Iris pigment epithelial cell (primary cell): Measurements from ENCODE around the gene PLCL2.
"Not testable (repeated sequence)": the region's sequence is repeated elsewhere in the genome, so short reads cannot be mapped to it uniquely, and the experiment has no call there.

Source experiments
- DNase-seq: peaks from one replicate; pipeline ENCODE4 v3.0.0-alpha.2; 2011; ENCODE audit warnings: low read depth

Gene PLCL2

DNA sequence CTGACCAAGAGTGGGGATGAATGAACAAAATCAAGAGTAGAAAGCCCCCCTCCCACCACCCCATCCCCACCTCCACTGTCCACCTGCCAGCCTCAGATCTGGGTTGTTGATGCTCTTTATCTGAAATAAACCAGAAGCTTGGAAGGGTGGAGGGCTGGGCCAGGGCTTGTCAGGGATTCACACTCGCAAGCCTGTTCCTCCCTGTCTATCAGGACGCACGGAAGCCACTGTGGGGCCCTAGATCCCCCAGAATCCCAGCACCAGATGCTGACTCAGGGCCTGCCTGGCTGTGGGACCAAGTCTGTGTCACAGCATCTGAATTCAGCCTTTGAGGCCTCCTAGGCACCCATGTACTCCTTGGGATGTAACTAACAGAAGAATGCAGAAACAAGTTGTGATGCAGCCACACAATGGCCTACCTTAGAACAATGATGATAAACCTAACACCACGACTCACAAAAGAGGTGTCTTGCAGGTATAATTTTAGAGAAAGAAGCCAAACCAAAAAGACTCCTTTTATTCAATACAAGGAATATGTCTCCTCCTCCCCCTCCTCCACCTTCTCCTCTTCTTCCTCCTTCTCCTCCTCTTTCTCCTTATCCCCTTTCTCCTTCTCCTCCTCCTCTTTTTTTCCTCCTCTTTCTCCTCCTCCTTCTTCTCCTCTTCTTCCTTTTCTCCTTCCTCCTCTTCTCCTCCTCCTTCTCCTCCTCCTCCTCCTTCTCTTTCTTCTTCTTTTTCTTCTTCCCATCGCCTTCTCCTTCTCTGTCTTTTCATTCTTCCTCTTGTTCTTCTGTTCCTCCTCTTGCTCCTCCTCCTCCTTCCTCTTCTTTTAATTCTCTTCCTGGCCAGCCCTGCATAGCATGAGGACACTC, 234.7 kb downstream of the PLCL2 start:
- no peak for DNase-seq

DNA sequence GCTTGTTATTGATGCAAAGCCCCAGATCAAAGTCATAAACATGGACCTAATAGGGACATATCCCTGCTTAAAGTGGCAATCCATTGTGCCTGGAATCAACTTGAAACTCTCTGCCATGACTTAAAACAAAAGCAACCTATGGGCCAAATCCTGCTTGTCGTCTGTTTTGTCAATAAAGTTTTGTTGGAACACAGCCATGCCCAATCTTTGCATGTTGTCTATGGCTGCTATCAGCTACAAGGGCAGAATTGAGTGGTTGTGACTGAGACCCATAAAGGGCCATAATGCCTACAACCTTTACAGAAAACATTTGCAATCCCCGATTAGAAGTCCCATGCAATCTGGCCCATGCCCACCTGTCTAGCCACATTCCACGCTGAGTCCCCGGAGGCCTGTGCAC, 235.4 kb downstream of the PLCL2 start:
- no peak for DNase-seq

DNA sequence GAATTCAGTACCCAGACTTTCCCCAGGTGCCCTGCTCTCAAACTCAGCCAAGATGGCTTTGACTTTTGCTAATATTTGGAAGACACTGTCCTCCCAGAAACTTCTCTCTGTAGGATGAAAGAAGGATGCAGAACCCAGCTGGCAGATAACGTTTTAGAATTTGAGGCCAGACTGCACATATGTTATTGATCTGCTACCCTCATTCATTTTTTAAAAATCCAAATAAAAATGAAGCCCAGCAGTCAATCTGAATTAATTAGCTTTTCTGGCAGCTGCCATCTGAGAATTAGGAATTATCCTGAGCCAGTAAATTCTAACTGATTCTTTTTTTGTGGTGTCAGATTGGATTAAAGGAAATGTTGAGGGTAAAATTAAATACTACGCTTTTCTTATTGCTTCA, 236.6 kb downstream of the PLCL2 start:
- no peak for DNase-seq

DNA sequence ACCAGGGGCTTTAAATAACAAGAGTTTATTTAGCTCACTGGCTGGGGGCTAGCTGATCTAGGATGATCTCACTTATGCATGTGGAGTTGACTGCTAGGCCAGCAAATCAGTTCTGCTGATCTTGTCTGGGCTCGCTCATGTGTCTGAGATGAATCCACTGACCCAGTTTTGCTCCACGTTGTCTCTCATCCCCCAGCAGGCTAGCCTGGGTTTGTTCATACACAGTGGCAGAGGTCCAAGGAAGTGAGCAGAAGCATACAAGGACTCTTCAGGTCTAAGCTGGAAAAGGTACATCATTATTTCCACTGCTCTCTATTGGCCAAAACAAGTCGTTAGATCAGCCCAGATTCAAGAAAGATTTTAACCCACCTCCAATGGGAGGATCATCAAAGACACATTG, 238.0 kb downstream of the PLCL2 start:
- DNase-seq: no peak

DNA sequence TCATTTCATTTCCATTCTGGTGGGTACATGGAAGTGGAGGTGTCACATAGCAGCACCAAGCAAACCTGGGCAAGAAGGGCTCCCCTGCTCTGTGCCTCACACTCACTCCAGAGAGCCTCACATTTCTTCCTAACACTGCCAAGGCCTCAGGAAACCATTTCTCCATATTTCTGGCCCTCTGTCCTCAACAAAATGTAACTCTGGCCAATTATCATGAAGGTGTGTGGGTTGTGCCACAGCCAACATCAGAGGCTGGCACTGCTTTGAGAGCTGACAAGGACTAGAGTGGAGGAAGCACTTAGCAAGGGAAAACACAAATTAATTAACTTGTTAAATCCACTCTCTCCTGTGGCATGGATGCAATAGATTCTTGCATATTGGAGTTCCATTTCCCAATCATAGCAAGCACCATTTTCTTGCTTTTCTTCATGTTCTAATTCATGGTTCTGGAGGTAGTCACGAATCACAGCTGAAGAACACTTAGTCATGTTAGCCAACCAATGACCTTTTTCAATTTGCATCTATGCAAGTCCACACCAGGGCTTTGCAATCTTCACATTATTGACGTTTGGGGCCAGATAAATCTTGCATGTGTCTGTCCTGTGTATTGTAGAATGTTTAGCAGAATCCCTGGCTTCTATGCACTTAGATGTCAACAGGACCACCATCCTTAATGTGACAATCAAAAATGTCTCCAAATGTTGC, 241.1 kb downstream of the PLCL2 start:
- no peak for DNase-seq

DNA sequence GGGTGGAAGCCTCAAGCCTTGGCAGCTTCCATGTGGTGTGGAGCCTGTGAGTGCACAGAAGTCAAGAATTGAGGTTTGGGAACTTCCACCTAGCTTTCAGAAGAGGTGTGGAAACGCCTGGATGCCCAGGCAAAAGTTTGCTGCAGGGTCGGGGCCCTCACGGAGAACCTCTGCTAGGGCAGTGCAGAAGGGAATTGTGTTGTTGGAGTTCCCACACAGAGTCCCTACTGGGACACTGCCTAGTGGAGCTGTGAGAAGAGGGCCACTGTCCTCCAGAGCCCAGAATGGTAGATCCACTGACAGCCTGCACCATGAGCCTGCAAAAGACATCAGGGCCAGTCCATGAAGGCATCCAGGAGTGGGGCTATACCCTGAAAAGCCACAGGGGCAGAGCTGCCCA, 243.9 kb downstream of the PLCL2 start:
- not testable (repeated sequence) for DNase-seq

DNA sequence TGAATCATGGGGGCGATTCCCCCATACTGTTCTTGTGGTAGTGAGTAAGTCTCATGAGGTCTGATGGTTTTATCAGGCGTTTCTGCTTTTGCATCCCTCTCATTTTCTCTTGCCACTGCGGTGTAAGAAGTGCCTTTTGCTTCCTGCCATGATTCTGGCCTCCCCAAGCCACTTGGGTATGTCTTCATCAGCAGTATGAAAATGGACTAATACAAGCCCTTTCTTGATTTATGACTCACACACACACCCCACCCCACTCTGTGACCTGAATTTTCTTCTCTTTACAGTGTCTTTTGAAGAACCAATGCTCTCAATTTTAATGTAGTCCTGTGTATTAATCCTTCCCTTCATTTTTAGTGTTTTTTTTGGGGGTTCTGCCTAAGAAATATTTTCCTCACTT, 244.8 kb downstream of the PLCL2 start:
- no peak for DNase-seq

DNA sequence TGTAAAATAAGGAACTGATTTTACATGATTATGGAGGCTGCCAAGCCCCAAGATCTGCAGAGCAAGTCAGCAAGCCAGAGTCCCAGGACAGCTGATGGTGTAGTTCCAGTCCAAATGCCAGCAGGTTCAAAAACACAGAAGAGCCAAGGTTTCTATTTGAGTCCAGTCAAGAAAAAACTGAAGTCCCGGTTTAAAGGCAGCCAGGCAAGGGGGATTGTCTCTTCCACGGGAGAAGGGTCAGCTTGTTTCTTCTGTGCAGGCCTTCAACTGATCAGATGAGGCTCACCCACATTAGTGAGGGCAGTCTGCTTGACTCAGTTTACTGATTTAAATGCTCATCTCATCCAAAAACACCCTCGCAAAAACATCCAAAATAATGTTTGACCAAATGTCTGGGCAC, 246.2 kb downstream of the PLCL2 start:
- no peak for DNase-seq

DNA sequence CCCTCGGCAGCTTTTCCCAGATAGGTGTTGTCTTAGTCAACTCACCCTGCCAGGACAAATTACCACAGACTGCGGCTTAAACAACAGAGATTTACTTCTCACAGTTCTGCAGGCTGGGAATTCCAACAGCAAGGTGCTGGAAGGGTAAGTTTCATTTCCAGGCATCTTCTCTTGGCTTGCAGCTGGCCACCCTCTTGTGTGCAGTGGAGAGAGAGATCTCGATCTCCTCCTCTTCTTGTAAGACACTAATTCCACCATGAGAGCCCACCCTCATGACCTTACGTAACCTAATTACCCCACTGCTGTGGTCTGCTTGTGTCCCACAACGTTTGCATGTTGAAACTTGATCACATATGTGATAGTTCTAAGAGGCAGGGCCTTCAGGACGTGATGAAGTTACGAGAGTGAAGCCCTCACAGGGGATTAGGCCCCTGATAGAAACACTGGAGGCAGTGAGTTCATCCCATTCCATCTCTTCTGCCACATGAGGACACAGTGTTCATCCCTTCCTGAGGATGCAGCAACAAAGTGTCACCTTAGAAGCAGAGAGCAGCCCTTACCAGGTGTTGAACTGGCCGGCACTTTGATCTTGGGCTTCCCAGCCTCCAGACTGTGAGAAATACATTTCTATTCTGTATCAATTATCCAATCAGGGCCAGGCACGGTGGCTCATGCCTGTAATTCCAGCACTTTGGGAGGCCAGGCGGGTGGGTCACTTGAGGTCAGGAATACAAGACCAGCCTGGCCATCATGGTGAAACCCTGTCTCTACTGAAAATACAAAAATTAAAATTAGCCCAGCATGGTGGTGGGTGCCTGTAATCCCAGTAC, 247.7 kb downstream of the PLCL2 start:
- no peak for DNase-seq

DNA sequence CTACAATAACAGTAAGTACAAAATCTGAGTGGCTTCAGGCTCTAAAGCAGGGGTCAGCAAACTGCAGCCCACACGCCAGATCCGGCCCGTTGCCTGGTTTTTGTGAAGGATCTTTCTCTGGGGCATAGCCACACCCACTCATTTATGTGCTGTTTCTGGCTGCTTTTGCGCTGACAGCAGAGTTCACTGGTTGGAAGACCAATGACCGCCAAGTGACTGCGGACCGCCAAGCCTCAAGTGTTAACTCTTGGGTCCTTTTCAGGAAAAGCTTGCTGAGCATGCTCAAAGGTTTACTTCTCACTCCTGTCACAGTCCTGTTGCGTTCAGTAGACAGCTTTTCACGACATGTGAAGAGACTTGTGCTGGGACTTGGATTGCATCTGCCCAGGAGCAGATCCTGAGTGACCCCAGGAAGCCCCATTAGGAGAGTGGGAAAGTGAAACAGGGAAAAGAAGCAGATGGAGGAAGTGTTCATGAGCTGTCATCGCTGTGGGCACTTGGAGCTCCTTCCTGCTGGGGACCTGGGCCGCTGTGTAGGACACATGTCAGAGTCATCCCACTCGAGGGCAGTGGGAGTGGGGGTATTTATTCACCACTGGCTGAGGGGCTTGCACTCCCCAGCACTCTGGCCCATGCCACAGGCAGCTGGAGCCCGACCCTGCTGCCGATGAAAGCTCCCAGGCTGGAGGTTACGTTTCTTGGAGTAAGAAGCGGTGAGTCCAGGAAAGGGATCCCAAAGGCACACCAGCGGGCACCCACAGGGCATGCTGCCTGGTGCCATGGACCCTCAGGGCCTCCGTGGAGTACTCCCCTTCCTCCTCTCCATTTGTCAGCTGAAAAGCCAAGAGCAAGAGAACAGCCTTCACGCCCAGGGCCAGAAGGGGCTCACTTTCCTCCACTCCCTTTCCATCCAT, 249.1 kb downstream of the PLCL2 start:
- no peak for DNase-seq

DNA sequence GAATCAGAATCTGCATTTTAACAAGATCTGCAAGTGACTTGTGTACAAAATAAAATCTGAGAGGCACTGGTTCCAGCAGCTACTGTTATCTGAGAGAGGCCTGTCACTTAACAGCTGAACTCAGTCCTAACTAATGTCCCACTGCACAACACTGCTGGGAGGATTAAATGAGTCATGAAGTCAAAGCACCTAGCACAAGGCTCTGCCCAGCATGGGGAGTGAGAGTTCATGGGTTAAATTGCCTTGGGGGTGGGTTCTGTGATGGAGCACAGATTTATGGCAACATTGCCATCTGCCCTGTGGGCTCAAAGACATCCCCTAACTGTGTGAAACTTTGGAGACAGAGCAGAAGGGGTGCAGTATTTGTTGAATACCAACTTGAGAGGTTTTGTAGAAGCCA, 250.9 kb downstream of the PLCL2 start:
- no peak for DNase-seq

DNA sequence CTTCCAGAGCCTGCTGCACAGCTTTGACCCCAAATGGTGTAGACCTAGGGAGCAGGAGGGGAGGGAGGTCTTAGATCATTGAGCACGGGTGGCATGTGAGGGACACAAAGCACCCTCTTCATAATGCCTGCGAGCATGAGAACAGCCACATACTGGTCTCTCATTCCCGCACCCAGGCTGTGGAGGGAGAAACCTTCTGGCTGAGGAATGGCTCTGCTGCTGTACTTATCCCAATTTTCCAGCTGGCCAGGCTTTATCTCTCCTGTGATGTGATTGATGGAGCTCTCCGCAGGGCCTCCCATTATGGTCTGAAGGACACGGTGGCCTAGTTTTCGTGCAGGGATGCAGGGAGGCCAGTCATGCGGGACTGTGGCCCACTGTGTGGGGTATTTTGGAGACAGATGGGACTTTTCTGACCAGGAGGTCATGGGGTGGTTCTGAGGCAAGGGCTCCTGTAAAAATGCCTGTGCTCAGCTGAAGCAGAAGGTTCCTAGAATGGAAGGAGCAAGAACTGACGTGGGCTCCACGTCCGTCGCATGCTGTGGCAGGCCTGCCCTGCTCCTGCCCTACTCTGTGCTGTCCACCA, 251.5 kb downstream of the PLCL2 start:
- DNase-seq: no peak

DNA sequence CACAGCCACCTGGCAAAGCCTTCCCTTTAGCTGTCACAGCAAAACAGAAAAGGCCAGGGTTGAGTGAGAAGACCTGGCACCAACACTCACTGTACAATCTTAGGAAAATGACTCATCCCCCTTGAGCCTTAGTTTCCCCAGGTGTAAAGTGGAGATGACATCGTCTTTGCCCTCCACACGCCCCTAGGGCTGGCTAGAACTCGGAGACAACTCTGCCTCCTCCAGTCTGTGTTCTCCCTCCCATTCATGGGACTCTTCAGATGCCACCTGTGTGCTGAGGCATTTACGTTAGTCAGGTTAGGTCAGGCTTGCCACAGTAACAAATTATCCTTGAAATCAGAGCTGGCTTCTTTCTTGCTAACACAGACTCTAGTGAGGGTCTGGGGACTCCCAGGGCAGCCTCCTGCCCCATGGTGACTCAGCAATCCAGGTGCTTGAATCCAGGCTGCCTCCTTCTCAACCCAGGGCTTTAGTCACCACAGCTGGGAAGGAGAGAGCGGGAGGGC, 252.6 kb downstream of the PLCL2 start:
- no peak for DNase-seq

DNA sequence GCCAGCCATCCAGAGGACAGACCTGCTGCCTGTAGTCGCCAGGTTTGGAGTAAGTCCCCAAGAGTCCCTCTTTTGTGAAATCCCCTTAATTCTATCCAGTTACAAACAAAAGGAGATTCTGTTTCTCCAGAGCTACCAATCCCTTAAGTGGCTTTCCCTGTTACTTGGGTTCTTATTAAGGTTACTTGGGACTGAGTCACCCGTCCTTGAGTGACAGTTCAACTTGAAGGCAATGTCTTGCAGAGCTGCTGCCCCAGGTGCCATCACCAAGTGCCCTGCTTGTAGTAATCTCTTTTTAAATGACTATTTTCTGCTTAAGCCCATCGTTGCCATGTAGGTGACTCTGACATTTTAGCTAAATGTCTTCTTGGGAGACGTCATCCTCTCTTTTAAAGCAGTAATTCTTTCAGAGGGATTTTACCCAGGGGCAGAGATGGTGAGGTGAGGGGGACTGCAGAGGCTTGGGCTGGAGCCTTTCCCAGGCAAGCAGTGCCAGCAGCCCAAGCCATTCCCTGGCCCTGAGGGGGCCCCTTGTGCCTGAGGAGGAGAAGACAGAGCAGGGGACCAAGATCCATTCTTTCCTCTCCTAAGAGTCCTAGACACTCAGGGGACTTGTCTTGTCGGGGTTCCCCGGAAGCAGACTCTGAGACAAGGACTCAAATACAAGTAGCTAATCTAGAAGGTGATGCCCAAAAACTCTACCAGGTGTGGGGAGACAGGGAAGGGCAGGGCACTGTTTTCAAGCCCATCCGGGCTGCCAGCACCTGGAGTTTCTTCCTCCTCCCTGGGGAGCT, 253.7 kb downstream of the PLCL2 start:
- DNase-seq: no peak
